ENCODE data around the gene ADAP1. TPM values are rescaled to one million over a fixed set of nuclear protein-coding genes. Genes with fewer than 3 reads are reported as not detected.

ADAP1 gene
- polyA plus RNA-seq, 1 experiment = 5.1 TPM

DNA sequence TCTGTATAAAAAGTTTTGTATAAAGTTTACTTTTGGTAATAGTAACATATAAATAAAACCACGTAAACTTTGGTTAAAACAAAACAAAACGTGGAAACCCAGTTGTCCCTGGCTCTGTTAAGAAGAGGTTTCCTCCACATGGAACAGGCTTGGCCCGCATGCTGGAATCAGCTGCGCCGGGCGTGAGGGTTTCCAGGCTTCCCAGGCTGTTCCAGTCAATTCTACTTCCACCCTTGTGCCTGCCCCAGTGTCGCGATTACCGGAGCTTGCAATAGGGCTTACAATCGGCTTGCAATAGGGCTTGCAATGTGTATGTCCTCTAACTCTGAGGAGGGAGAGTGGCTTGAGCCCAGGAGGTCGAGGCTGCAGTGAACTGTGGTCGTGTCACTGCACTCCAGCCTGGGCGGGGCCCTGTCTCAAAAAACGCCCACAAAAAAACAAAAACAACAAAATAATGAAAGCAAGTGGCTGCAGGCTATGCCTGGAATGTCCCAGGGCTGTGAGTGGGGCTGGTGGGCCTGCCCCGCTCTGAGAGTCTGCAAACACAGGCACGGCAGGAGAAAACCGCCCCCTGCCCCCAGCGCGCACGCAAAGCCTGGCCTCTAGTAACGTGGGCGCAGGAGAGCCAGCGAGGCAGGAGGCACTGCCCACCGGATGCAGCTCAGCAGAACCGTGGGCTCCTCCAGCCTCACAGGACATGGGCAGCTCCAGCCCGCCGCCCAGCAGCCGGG, 44.8 kb upstream of the ADAP1 start:
- H3K27me3 ChIP-seq (ENCODE audit: control insufficient read depth, insufficient read depth, low read length) = no peaks in the 10 kb centered on the region
- ChIA-PET POLR2A (no interaction called here), CTCF (interaction anchor here (1.0 to 10.0 kb wide), 2 partner anchors 66 to 177 kb away, joined by 3 to 367 read pairs; no protein-coding TSS in a partner anchor)
- no peak overlapping the region for H3K4me3 ChIP-seq (ENCODE audit: low read depth, low read length)
- peaks cover 12% of the 10 kb centered on the region for H3K36me3 ChIP-seq (ENCODE audit: control insufficient read depth, insufficient read depth, low read length)
- TF ChIP-seq, protein P1, sequence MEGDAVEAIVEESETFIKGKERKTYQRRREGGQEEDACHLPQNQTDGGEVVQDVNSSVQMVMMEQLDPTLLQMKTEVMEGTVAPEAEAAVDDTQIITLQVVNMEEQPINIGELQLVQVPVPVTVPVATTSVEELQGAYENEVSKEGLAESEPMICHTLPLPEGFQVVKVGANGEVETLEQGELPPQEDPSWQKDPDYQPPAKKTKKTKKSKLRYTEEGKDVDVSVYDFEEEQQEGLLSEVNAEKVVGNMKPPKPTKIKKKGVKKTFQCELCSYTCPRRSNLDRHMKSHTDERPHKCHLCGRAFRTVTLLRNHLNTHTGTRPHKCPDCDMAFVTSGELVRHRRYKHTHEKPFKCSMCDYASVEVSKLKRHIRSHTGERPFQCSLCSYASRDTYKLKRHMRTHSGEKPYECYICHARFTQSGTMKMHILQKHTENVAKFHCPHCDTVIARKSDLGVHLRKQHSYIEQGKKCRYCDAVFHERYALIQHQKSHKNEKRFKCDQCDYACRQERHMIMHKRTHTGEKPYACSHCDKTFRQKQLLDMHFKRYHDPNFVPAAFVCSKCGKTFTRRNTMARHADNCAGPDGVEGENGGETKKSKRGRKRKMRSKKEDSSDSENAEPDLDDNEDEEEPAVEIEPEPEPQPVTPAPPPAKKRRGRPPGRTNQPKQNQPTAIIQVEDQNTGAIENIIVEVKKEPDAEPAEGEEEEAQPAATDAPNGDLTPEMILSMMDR (IDR thresholded peaks at IDR 0.05; ENCODE audit: insufficient read depth, low read depth, low read length) = no peak
- DNase-seq (ENCODE audit: low read depth) = no peak

DNA sequence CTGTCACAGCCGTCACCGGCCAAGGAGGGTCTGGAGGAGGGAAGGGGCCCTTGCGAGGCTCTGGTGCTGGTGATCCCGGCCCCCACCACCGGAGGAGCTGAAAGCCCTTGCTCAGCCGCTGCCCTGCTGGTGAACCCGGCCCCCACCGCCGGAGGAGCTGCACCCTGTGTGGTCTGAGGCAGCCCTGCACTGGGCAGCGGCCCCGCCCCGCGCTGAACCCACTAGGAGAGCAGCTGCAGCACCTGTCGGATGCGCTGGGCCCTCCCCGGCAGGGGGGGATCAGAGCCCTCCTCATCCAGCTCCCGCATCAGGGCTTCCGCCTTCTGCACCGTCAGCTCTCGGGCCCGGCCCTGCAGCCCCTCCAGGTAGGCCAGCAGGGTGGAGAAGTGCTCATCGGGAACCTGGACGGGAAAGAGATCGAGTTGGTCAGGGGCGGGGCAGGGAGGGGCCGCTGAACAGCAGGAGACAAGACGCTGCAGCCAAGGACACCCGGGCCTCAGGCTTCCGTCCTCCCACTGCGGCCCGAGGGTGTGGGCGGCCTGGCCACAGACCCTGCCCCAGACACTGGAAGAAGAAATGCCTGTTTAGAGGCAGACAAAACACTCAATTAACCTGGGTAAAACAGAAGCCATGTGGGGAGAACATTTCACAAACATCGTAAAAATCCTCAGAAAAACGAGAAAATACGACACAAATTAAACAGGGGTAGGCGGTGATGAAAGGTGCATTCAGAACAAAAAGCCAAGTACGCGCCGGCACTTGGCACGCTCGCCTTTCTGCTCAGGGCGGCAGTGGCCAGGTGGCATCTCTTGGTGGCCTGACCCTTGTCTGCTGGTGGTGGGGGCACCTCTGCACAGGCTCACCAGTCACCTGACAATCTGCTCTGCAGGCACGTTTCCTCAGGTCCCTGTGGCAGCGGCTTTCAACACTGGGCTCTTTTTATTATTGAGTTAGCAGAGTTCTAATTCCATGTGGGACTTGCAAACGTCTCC, 43.2 kb upstream of the ADAP1 start:
- no peaks in the 10 kb centered on the region for H3K27me3 ChIP-seq (ENCODE audit: control insufficient read depth, insufficient read depth, low read length)
- CTCF ChIA-PET = interaction anchor here (0.6 to 10.0 kb wide), 5 partner anchors 47 to 190 kb away, joined by 3 to 367 read pairs (median 4); no protein-coding TSS in a partner anchor
- H3K4me3 ChIP-seq (ENCODE audit: low read depth, low read length) = no peak overlapping the region
- POLR2A ChIA-PET = no interaction called here
- TF ChIP-seq, protein P1 (IDR thresholded peaks at IDR 0.05; ENCODE audit: insufficient read depth, low read depth, low read length) = no peak
- peaks cover 12% of the 10 kb centered on the region for H3K36me3 ChIP-seq (ENCODE audit: control insufficient read depth, insufficient read depth, low read length)
- DNase-seq (ENCODE audit: low read depth) = no peak

DNA sequence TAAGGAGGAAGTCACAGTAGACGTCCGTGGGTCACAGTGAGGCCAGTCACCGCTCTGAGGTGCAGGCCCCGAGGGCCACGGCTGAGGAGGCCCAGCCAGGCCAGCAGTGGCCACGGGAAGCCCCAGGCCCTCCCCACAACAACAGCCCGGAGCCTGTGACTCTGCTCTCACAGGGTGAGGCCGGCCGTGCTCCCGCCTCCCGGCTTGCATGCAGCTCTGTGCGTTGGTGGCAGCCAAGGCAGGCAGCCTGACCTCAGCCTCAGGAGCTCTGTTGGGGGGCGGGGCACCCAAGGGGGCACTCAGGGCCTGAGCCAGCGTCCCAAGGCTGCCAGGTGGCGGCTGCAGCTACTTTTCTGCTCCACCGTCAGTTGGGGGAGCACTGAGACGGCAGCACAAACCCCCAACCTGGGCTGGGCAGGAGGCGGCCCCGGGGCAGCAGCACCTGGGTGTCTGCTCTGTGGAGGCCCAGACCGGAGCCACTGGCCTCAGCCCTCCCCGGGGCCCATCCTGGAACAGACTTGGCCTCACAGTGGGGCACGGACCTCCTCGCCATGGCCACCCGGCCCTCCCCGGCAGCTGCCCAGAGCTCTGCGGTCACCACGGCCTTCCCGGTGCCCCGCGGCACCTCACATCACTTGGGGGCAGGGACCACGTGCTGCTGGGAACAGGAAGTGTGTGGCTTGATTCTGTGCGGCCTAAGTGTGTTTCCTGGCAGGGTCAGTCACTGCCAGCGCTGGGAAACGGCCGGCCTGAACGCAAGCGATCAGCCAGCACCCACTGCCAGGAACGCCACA, 41.8 kb upstream of the ADAP1 start:
- DNase-seq (ENCODE audit: low read depth) = no peak
- H3K27me3 ChIP-seq (ENCODE audit: control insufficient read depth, insufficient read depth, low read length) = no peaks in the 10 kb centered on the region
- peaks cover 12% of the 10 kb centered on the region for H3K36me3 ChIP-seq (ENCODE audit: control insufficient read depth, insufficient read depth, low read length)
- H3K4me3 ChIP-seq (ENCODE audit: low read depth, low read length) = no peak overlapping the region
- ChIA-PET CTCF (interaction anchor here (1.6 to 10.0 kb wide), 4 partner anchors 64 to 180 kb away, joined by 4 to 367 read pairs (median 24); partner anchors contain the start of gene GPER1), POLR2A (no interaction called here)
- TF ChIP-seq, protein P1 (IDR thresholded peaks at IDR 0.05; ENCODE audit: insufficient read depth, low read depth, low read length) = no peak

DNA sequence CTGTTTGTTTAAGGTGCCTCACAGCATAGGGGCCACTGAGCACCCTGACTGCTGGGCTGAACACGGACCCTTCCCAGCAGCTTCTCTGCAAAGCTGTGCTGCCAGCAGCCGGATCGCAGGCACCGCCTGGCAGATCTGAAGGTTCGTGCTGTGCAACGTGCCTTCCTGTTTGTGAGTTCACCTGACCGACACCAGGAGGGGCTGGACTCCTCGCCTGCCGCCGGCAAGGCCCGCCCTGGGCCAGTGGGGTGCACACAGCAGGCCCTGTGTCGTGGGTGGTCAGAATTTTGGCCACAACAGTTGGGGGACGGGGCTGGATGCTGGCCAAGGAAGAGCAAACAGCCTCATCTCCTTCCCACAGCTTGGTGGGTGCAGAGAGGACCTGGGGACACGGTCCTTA, 41.1 kb upstream of the ADAP1 start:
- H3K36me3 ChIP-seq (ENCODE audit: control insufficient read depth, insufficient read depth, low read length) = peaks cover 10% of the 10 kb centered on the region
- H3K4me3 ChIP-seq (ENCODE audit: low read depth, low read length) = no peak overlapping the region
- ChIA-PET CTCF (interaction anchor here (1.5 to 10.0 kb wide), 8 partner anchors 47 to 188 kb away, joined by 3 to 367 read pairs (median 24); partner anchors contain the start of genes GPER1 and GPR146), POLR2A (no interaction called here)
- TF ChIP-seq, protein P1 (IDR thresholded peaks at IDR 0.05; ENCODE audit: insufficient read depth, low read depth, low read length) = no peak
- no peak for DNase-seq (ENCODE audit: low read depth)
- H3K27me3 ChIP-seq (ENCODE audit: control insufficient read depth, insufficient read depth, low read length) = no peaks in the 10 kb centered on the region
